ENCODE measurements around the gene ITPR3.
A peak's percentile ranks its signal among the peaks of the same experiment; 100 is the strongest.

Gene ITPR3

DNA sequence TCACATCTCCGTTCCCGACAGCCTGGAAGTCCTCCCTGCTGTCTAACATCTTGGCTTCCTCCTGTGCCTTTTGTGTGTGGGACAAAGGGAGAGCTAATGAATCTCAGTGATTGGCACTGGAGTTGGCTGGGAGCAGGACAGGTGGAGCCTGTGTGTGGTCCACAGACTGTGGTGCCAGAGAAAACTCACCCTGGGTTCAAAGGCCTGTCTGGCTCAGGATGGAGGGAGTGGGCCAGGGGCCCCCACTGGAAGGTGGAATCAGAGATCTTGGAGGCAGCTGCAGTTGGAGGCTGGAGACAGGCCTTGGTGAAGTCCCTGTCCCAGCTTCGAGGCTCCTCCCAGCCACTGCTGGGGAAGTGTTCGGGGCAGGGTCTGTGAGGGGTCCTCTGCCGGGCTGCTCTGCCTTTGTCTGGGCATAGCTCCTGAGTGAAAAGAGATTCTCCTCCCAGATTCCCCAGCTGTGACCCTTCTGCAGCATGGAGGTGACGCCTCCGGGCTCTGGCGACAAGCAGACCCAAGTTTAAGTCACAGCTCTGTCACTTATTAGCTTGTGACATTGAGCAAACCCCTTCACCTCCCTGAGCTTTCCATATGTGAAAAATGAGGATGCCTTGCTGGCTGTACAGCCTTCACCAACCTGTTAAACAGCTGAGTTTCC, 13.9 kb upstream of the ITPR3 start:
- no peak overlapping the region for H3K4me3 ChIP-seq (ENCODE audit: low read depth, low read length, poor library complexity, severe bottlenecking)
- no peak overlapping the region for H3K27ac ChIP-seq (ENCODE audit: low read depth, low read length, poor library complexity, severe bottlenecking)
- H3K36me3 ChIP-seq (ENCODE audit: insufficient read depth, low read length), result no peaks in the 10 kb centered on the region; the same call in 1 of the 2 replicates
- peaks cover 6% of the 10 kb centered on the region for H3K4me1 ChIP-seq (ENCODE audit: insufficient read depth, low read length, severe bottlenecking)
- peaks cover 4% of the 10 kb centered on the region; the same call in 1 of the 2 replicates for H3K27me3 ChIP-seq (ENCODE audit: insufficient read depth, low read length)
- no peaks in the 10 kb centered on the region for H3K9me2 ChIP-seq (ENCODE audit: low read depth, low read length)
- H2AFZ ChIP-seq (ENCODE audit: low read length), result no peak overlapping the region
- no peaks in the 10 kb centered on the region for H3K9me3 ChIP-seq (ENCODE audit: low read length)
- no peaks in the 10 kb centered on the region for H4K20me1 ChIP-seq (ENCODE audit: insufficient read depth, low read length)
- TF ChIP-seq, protein P1, sequence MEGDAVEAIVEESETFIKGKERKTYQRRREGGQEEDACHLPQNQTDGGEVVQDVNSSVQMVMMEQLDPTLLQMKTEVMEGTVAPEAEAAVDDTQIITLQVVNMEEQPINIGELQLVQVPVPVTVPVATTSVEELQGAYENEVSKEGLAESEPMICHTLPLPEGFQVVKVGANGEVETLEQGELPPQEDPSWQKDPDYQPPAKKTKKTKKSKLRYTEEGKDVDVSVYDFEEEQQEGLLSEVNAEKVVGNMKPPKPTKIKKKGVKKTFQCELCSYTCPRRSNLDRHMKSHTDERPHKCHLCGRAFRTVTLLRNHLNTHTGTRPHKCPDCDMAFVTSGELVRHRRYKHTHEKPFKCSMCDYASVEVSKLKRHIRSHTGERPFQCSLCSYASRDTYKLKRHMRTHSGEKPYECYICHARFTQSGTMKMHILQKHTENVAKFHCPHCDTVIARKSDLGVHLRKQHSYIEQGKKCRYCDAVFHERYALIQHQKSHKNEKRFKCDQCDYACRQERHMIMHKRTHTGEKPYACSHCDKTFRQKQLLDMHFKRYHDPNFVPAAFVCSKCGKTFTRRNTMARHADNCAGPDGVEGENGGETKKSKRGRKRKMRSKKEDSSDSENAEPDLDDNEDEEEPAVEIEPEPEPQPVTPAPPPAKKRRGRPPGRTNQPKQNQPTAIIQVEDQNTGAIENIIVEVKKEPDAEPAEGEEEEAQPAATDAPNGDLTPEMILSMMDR (IDR thresholded peaks at IDR 0.05; ENCODE audit: low read length), result no peak
- TF ChIP-seq EZH2 (IDR thresholded peaks at IDR 0.05; ENCODE audit: borderline replicate concordance, low read length), result no peak
- H3K79me2 ChIP-seq (ENCODE audit: insufficient read depth, low read length), result no peaks in the 10 kb centered on the region
- H3K9ac ChIP-seq (ENCODE audit: low read length), result no peak overlapping the region
- H3K4me2 ChIP-seq (ENCODE audit: low read length), result no peak overlapping the region
- H3F3A ChIP-seq (ENCODE audit: insufficient read depth, low read length), result no peaks in the 10 kb centered on the region

DNA sequence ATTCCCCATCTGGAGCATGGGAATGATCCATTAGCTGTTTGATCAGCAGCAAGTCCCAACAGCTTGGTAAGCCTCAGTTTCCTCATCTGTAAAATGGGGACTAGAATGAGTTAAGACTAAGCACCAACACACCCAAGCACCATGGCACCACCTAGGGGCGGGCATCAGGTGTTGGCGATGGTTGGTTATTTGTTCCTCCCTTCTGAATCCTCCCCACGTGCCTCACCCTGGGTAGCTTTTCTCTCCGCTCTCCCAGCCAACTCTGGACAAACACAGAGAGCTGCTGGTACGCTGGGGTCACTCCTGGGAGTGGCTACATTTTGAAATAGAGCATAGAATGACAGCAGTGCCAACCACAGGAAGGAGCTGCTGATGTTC, 13.3 kb upstream of the ITPR3 start:
- Histone ChIP-seq H4K20me1 (ENCODE audit: insufficient read depth, low read length) (no peaks in the 10 kb centered on the region), H3K9me3 (ENCODE audit: low read length) (no peaks in the 10 kb centered on the region), H3K79me2 (ENCODE audit: insufficient read depth, low read length) (no peaks in the 10 kb centered on the region), H3K36me3 (ENCODE audit: insufficient read depth, low read length) (no peaks in the 10 kb centered on the region; the same call in 1 of the 2 replicates), H3K27me3 (ENCODE audit: insufficient read depth, low read length) (peaks cover 4% of the 10 kb centered on the region; the same call in 1 of the 2 replicates), H3K4me3 (ENCODE audit: low read depth, low read length, poor library complexity, severe bottlenecking) (no peak overlapping the region), H3K9ac (ENCODE audit: low read length) (no peak overlapping the region), H3F3A (ENCODE audit: insufficient read depth, low read length) (no peaks in the 10 kb centered on the region), H3K4me1 (ENCODE audit: insufficient read depth, low read length, severe bottlenecking) (peaks cover 6% of the 10 kb centered on the region), H3K9me2 (ENCODE audit: low read depth, low read length) (no peaks in the 10 kb centered on the region), H3K4me2 (ENCODE audit: low read length) (no peak overlapping the region), H2AFZ (ENCODE audit: low read length) (no peak overlapping the region), H3K27ac (ENCODE audit: low read depth, low read length, poor library complexity, severe bottlenecking) (no peak overlapping the region)
- TF ChIP-seq, protein P1 (IDR thresholded peaks at IDR 0.05; ENCODE audit: low read length), result peak; percentile 90
- TF ChIP-seq EZH2 (IDR thresholded peaks at IDR 0.05; ENCODE audit: borderline replicate concordance, low read length), result no peak

DNA sequence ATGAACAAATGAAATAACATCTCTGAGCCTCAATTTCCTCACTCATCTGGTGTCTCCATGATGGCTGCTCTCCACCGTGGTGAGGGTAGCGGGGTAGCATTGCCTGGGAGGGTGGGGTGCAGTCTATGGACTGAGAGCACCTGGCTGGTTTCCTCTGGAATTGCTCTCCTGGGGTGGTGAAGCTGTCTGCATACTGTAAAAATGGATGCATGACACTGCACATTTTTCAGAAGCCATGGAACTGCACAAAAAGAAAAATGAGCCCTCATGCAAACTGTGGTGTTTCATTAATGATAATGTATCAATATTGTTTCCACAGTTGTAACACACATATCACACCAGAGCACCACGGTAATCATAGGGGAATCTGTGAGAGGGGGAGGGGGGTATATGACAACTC, 12.1 kb upstream of the ITPR3 start:
- Histone ChIP-seq H3K4me1 (ENCODE audit: insufficient read depth, low read length, severe bottlenecking) (peaks cover 6% of the 10 kb centered on the region), H3K27ac (ENCODE audit: low read depth, low read length, poor library complexity, severe bottlenecking) (no peak overlapping the region), H3K4me3 (ENCODE audit: low read depth, low read length, poor library complexity, severe bottlenecking) (no peak overlapping the region), H3K79me2 (ENCODE audit: insufficient read depth, low read length) (no peaks in the 10 kb centered on the region), H4K20me1 (ENCODE audit: insufficient read depth, low read length) (no peaks in the 10 kb centered on the region), H3K4me2 (ENCODE audit: low read length) (no peak overlapping the region), H3K36me3 (ENCODE audit: insufficient read depth, low read length) (no peaks in the 10 kb centered on the region; the same call in 1 of the 2 replicates), H3K9ac (ENCODE audit: low read length) (no peak overlapping the region), H3K27me3 (ENCODE audit: insufficient read depth, low read length) (peaks cover 4% of the 10 kb centered on the region; the same call in 1 of the 2 replicates), H3K9me3 (ENCODE audit: low read length) (no peaks in the 10 kb centered on the region), H2AFZ (ENCODE audit: low read length) (no peak overlapping the region), H3K9me2 (ENCODE audit: low read depth, low read length) (no peaks in the 10 kb centered on the region), H3F3A (ENCODE audit: insufficient read depth, low read length) (no peaks in the 10 kb centered on the region)
- TF ChIP-seq EZH2 (IDR thresholded peaks at IDR 0.05; ENCODE audit: borderline replicate concordance, low read length), result no peak
- TF ChIP-seq, protein P1 (IDR thresholded peaks at IDR 0.05; ENCODE audit: low read length), result no peak
